AG10803 (cell line): ENCODE measurements around the gene TMEM132D.

Source experiments
- DNase-seq: peaks from one replicate; pipeline ENCODE4 v3.0.0; 2010; ENCODE audit warnings: low read depth
- H3K4me3 ChIP-seq: 2 replicates; pipeline ENCODE4 v1.5.1; 2011; ENCODE audit warnings: mild to moderate bottlenecking, low read length, control low read depth
- TF ChIP-seq, protein P1 (sequence below): conservative IDR thresholded peaks from 2 replicates; pipeline ENCODE4 v1.5.1; 2011; ENCODE audit warnings: mild to moderate bottlenecking, low read length, control low read depth, inconsistent platforms

TMEM132D gene

DNA sequence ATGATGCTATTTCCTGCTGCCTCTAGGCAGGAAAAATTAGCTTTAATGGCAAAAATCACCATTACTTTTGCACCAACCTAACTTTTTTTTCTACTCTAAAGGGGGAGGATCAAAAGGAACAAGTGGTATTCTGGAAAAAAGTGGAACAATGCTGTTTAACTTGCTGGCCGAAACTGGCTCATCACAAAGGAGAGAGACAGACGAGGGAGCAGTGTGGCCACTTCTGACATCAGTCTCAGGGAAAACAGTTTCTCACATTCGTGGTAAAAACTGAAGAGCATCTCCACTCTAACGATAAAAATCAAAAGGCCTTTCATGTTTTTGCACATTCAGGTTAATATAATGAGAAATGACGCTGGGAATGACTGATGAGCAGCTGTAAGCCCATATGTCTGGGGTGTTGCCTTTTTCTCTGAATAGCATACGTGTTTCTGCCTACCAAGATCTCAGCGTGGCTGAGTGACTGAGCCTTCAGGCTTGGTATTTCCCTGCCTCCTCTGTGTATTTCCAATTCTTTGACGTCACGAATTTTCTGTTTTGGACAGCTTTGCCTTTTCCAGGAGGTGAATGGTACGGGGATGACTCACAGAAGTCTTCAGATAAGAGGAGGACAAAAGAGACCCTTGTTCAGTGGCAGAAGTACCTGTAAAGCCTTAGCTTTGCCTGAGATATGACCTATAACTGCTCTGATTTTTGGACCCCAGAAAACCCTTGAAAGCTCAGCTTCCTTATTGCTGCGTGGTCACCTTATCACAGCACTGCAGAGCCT, 691.8 kb downstream of the TMEM132D start:
- no peak for DNase-seq
- H3K4me3 ChIP-seq: no peak overlapping the region
- TF ChIP-seq, protein P1, sequence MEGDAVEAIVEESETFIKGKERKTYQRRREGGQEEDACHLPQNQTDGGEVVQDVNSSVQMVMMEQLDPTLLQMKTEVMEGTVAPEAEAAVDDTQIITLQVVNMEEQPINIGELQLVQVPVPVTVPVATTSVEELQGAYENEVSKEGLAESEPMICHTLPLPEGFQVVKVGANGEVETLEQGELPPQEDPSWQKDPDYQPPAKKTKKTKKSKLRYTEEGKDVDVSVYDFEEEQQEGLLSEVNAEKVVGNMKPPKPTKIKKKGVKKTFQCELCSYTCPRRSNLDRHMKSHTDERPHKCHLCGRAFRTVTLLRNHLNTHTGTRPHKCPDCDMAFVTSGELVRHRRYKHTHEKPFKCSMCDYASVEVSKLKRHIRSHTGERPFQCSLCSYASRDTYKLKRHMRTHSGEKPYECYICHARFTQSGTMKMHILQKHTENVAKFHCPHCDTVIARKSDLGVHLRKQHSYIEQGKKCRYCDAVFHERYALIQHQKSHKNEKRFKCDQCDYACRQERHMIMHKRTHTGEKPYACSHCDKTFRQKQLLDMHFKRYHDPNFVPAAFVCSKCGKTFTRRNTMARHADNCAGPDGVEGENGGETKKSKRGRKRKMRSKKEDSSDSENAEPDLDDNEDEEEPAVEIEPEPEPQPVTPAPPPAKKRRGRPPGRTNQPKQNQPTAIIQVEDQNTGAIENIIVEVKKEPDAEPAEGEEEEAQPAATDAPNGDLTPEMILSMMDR: no peak

DNA sequence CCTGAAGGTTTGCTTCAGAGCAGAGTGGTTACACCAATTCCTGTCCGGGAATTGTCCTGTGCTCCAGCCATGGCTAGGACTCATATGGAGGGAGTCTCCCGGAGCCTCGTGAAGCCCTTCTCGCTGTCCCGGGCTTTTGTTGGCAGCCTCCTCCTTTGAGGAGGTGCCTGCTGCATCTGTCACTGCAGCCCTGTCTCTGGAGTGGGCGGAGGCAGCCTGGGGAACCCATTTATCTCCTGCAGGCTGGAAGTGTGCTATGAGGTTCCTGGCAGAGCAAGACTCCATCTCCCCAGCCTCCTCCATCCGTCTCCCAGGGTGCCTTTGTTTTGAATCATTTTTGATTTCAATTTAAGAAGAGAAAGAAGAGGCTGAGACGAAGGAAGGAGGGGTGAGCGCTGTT, 695.3 kb downstream of the TMEM132D start:
- TF ChIP-seq, protein P1: no peak
- no peak for DNase-seq
- no peak overlapping the region for H3K4me3 ChIP-seq

DNA sequence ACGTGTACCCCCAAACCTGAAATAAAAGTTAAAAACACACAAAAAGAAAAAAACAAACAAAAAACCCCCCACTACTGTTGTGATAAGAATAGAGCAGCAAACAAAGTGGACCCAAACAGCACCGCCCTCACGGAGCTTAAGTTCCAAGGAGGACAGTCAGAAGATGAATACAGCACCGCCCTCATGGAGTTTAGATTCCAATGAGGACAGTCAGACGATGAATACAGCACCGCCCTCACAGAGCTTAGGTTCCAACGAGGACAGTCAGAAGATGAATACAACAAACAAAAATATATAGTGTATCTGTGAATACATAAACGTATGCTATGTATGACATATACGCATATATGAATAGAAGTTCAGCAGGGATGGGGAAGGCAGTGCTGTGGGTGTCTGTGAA, 696.7 kb downstream of the TMEM132D start:
- TF ChIP-seq, protein P1: no peak
- no peak overlapping the region for H3K4me3 ChIP-seq
- no peak for DNase-seq

GRCh38 chr12:129203456-129203855, 700.4 kb downstream of the TMEM132D start:
- TF ChIP-seq, protein P1: no peak

DNA sequence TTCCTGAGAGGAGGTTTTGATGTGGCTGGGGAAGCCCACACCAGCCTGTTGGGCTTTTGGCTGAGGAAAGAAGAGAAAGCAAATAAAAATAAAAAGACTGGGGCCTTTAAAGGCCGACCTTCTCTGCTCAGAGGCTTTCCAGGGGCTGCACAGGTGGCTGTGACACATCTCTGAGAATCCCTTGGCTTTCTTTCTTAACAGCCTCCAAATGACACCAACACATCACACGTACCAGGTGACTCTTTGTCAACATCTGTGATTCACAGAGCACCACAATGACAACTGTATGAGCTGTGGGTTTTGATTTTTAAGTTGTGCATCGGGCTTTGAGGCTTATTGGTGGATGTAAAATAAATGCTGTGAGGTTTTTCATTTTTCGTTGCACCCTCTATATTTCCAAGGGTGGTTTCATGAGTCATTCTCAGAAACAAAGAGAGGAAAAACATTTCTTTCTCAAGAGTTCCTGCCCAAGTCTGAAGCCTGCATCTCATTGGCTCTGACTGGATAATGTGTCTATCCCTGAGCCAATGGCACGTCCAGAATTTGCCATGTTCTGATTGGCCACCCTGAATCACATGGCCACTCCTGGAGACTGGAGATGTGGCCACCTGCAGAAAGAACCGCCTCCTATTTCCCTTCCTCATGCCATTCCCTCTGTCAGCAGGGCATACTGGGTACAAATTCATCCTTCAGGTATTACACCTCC, 701.6 kb downstream of the TMEM132D start:
- TF ChIP-seq, protein P1: no peak

More at GRCh38 chr12:129203456-129203855, 700.4 kb downstream of the TMEM132D start:
- DNase-seq: no peak
- no peak overlapping the region for H3K4me3 ChIP-seq

GRCh38 chr12:129201029-129201428, 702.8 kb downstream of the TMEM132D start:
- TF ChIP-seq, protein P1: no peak
- no peak for DNase-seq
- H3K4me3 ChIP-seq: no peak overlapping the region

More for the DNA sequence above, 701.6 kb downstream of the TMEM132D start:
- H3K4me3 ChIP-seq: no peak overlapping the region
- no peak for DNase-seq

DNA sequence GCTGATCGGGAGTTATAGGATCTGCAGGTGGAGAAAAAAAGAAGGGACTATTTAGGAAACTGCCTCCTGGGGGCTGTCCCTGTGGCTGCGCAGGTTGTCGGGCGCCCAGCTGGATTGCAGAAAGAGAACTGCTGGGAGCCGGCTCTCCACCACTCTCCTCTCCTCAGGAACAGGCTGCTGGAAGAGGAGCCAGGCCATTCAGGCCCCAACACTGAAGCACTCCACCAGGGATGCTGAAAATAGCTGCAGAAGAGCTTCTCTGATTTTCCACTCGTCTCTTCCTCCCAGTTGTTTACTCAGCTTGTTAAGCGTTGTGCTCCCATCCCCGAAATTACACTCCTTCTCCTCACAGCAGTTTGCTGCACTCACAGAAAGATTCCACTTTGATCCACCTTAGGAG, 703.2 kb downstream of the TMEM132D start:
- DNase-seq: no peak
- TF ChIP-seq, protein P1: no peak
- H3K4me3 ChIP-seq: no peak overlapping the region
